Astrocyte of the hippocampus (primary cell): ENCODE results near the gene TMEM238L.

ENCODE experiments used
- DNase-seq: peaks from one replicate; pipeline ENCODE4 v3.0.0; 2011; ENCODE audit warnings: low read depth, low spot score

Gene TMEM238L

GRCh38 chr17:10804546-10804945, 647 bp upstream of the TMEM238L start:
- no peak for DNase-seq

DNA sequence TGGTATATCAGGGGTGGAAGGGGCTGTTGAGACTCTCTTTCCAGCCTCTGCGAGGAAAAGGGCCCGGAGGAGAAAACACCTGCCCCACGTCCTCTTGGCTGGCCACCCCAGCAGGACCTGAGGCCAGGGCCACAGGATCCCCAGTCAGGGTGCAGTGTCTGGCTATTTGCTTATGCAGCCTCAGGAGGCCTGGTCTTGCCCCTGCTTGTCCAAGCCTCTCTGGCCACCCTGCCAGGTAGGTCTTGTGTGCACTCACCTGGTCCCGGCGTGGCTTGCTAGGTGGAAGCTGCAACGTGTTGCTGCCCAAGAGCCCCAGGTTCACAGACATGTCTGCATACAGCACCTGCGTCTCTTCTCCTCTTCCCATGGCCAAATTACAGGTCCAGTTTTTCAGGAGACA, 549 bp downstream of the TMEM238L start:
- no peak for DNase-seq

DNA sequence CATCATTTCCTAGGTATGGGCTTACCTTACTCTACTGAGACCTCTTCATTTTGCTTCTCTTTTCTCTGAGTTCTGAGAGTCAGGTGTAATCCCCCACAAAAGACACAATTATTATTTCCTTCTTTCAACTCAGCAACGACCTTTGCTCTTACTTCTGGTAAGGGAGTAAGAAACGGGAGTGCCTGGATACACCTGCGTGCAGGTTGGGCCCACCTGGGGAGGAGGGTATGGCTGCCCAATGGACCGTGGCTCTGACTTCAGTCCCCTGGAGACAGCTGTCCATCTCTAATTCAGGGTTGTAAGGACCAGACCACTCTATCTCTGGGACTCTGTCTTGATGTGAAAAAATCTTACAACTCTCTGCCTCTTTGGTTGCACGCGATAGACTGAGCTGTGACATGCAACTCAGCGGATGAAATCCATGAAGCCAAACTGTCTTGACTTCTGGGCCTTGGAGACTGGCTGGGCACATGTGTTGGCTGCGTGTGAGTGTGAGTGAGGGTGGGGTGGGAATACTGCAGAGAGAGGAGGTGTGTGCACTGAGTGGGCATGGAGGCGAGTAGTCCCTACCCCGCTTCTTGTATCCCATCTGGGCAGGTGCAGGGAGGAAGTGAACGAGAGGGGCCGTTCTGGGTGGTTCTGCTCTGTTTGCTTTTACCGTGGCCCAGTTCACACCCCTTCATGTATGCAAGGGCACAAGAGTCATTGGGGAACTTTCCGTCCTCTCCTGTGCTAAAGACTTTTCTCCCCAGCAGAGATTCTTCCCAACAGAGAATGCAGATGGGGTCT, 1.2 kb downstream of the TMEM238L start:
- no peak for DNase-seq

GRCh38 chr17:10799407-10799806, 4.5 kb downstream of the TMEM238L start:
- DNase-seq = no peak

- DNase-seq = no peak
Observed at GRCh38 chr17:10798910-10799309, 5.0 kb downstream of the TMEM238L start.

DNA sequence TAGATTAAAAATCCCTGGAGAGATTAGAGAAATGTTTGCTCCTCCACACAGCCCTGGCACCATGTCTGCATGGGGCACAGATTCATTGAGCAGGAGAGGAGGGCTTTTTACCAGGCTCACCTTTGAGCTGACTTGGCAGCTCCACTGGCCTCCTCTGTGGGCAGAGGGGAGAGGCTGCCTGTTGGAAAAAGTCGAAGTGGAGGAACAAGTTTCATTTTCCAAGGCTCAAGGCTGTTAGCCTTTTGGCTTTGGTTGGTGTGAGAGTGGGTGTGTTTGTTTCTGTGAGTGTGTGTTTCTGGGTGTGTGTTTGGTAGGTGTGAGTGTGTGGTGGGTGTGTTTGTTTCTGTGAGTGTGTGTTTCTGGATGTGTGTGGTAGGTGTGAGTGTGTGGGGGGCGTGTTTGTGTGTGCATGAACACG, 5.6 kb downstream of the TMEM238L start:
- DNase-seq = peak; percentile 25

DNA sequence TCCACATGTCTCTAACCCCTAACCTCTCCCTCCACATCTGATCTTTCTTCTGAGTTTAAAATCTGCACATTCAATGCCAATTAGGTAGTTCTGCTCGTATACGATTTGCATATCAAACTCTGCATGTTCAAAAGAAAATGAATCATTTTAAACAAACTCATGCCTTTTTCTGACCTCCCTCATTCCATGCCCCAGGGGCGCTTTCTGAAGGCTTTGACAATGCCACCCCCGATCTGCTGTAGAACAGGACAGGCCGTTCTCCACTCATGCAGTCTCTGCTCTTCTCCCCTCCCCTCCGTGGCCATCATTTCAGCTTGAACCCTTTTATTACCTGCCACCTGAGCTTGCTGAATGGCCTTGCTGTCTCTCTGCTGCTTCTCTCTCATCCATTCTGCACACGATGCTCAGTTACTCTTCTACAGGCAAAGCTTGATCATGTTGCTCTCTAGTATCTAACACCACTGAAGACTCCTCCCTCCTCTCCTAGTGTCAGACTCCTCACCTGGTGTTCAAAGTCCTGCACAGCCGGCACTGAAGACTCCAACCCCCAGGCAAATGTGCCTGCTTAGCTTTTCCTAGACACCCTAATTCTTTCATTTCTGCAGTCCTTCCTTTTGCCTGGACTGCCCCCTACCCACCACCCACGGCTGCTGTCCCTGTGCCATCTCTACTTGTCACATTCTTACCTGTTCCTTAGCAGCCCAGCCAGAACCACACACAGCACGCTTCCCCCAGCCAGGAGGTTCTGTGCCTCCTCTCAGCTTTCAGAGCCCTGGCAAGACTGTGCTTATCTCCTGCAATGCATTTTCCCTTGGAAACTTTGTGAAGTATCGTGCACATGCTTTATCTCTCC, 6.2 kb downstream of the TMEM238L start:
- peak; percentile 11 for DNase-seq

DNA sequence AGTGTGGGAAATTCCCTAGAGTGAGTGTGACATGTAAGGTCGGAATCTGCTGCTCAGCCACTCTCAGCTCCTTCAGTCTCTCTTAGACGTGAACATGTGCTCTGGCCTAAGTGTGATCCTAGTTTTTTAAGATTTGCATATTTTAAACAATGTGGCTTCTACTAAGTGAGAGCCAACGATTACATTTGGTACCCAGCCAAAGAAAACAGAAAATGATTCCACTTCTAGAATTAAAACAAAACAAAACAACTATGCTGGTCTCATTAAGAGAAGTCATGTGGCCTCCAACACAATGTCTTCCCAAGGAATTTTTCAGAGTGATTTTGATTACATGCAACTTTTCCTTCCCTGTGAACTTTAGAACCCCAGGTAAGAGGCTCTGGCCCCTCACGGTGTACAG, 10.1 kb downstream of the TMEM238L start:
- DNase-seq = peak; percentile 34

DNA sequence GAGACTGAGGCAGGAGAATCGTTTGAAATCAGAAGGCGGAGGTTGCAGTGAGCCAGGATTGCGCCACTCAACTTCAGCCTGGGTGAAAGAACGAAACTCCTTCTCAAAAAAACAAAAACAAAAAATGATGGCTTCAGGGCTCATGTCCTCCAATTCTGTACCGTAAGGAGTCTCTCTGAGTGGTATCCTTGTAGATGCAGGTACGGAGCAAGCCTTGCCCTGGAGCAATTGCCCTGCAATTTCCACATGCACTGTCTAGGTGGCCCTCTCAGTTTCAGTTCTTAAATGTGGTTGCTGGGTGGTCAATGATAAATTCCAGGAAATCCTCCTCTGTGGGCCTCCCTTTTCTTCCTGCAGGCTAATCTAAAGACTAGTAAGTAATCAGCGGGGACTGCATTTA, 10.6 kb downstream of the TMEM238L start:
- DNase-seq = no peak

DNA sequence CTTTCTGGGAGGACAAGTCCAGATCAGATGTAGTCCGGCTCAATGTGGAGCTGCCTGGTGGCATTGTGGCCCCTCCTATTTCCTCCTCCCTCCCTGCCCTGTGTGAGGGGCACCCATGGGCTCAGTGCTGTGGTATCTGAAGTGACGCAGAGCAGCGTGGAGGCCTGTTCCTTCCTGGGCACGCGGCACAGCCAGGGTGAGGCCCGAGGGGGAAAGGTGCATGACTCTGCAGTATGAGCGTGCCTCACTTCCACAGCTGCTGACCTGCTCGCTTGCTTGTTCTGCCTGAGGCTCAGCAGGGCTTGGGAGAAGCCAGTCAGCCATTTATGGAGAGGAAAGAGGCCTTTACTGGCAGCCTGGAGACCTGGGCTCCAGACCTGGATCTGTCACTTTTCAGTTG, 11.7 kb downstream of the TMEM238L start:
- no peak for DNase-seq

DNA sequence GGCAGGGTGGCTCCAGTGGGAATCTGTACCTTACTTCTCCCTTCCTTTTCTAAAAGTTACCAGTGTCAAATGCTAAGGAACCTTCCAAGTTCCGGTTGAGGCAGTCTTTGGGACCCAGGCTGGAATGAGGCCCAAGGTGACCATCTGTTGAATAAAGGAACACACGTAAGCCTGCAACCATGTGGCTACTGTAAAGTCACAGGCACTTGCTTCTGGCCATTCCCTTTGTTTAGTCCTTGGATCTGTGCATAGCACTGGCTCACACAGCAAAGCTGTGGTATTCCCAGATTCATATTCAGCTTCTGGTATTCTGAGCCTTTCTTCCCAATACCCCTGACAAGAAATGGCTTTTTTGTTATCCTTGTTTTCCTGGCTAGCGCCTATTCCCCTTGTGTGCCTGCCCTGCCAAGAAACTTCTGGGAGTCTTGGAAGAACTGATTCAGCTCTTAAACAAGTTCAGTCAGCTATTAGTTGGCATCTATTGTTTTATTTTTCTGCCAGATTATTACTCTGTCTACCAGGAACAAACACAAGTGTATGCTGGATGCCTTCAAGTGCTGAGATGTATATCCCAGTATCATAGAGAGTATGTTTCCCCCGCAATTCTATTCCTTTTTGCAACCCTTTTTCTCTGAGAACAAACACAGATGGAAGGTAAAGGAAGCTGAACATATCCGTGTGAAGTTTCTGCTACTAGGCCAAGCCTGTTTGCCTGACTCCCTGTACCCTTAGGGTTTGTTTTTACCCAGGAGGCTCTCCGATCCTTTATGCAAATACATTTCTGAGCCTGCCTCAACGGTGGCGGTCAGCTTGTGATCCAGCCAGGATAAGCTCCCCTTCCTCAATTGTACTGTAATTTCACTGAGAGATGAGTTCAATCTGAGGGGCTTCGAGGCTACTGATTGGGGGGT, 13.2 kb downstream of the TMEM238L start:
- DNase-seq = peak; percentile 79

DNA sequence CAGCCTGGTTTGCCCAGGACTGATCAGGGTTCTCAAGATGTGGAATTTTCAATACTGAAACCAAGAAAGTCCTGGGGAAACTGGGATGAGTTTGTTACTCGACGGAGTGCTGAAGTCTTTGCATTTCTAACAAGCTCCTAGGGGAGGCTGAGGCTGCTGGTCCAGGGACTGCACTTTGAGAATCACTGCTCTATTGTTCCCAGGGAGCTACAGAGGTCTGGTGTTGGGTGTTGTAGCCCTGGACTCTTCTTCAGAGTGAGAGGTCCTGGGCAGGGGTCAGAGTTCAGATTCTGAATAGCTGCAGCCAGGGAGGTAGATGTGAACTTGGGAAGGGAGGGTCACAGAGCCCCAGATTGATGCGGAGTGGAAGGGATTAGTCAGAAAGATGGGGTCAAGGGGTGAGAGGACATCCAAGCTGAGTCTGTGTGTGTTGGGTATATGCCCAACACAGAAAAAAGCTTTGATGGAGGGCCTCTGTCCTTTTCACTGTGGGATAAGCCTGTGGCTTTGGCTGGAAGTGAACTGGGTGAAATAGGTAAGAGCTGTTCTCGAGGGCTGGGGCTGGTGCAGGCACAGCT, 14.1 kb downstream of the TMEM238L start:
- peak; percentile 27 for DNase-seq

DNA sequence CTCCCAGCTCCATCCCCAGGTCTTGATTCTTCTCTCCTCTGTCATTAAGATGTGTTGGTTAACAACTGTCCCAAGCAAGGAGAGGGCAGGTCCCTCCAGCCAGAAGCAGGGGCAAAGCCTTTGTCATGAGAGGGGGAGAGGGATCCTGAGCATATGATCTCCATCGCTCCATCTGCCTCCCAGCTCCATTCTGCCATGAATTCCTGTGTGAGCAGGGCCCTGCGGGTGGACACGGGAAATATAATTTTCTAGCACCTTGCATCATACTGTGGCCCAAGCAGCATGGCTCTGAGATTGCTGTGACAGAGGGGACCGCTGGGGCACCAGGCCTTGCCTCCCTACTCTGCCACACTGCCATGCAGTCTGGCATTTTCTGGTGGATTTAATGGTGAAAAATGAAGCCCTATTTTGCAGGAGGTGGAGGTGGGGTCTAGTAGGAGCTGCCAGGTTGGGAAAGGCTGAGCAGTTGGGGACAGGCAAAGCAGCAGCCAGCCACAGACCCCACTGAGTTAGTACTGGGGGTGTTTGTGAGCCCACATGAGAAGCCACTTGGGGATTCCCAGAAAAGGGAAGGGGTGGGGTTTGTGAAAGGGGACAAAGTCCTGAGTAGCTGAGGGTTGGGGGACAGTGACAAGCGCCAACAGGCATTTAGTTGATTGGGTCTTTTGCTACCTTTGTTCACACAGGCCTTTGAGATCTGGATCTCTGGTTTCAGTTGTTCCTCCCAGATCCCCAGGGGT, 16.4 kb downstream of the TMEM238L start:
- no peak for DNase-seq

DNA sequence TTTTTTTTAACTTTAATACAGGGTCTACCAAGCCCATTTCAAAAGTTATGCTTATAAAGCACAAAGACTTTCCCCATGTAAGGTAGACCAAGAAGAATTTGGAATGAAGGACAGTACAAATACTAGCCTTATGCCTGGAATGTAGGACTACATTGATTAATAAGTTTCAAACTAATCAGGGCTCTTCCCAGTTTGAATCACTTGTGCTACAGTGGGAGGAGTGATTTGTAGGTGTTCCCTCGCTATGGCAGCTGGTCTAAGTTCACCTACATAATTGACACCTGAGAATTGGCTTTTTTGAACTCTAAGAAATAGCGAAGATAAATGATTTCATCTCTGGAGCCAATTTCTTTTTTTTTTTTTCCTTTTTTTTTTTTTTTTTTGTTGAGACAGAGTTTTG, 18.6 kb downstream of the TMEM238L start:
- DNase-seq = no peak

- DNase-seq = no peak
Observed at GRCh38 chr17:10779609-10780008, 24.3 kb downstream of the TMEM238L start.

DNA sequence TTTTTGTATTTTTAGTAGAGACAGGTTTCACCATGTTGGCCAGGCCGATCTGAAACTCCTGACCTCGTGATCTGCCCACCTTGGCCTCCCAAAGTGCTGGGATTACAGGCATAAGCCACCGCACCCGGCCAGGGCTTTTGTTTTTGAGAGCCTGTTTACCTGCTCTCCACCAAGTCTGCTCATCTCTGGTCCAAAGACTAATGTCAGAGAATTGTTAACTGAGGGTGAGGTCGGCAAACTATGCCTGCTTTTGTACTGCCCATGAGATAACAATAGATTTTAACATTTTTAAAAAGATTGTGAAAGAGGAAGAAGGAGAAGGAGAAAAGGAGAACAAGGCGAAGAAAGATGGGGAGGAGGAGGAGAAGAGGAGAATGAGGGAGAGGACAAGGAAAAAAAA, 26.0 kb downstream of the TMEM238L start:
- DNase-seq = no peak

DNA sequence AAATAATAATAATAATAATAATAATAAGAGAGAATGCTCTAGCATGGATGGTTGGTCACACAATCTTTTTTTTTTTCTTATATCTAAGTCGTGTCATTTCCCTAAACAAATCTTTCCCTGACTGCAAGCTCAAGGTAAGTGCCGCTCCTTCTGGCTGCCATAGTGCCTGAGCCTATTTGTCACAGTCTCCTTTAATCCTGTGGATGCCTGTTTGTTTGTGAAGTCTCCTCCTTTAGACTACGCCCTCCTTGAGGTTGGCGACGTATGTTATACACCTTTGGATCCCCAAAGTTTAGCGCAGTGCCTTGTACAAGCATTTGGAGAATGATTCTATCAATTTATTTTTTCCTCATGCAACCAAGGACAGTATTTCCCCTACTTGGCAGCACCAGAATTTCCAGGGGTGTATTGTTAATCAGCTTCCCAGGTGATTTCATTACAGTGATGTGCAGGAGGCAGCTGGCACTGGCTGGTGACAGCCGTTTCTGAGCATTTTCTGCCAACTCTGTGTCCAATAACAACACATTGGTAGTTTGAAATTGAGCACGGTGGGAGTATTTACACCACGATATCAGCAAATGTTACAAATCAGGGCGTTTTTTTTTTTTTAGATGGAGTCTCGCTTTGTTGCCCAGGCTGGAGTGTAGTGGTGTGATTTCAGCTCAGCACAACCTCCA, 26.6 kb downstream of the TMEM238L start:
- DNase-seq = no peak

DNA sequence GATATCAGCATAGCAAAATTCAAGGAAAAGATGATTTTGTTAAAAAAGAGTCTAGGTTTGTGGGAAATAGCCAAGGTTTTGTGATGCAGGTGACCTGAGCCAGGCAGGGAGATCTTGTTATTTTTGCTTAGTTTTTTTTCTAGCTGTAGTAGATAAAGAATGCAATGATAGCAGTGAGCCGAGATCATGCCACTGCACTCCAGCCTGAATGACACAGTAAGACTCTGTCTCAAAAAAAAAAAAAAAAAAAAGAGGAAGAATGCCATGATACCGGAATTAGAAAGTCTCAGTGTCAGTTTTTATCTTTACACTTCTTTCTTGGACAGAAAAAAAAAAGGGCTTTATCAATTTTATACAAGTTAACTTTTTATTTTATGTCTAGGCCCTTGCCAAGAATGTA, 27.5 kb downstream of the TMEM238L start:
- no peak for DNase-seq

DNA sequence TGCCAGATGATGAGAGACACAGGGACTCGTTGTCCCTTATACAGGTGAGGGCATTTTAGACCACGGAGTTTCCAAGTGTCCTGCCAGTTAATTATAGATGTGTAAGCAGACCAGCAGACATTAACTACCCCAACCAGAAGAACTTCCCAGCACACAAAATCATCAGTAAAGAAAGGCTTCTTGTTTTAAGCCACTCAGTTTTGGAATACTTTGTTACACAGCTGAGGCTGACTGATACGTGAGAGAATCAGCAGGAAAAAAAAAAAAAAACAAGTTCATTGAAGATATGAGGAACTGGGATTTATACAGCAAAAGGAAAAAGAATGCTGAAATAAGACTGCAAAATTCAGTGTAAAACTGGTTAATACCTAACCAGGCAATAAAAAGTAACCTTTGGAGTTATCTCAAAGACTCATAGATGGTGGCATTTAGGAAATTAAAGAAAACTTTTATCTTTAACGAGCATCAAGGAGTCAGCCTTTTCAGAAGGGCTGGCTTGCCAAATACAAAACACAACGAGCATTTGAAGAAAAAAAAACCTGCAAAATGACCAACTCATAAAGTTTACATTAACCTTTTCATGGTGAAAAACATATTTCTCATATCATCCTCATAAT, 28.1 kb downstream of the TMEM238L start:
- no peak for DNase-seq

DNA sequence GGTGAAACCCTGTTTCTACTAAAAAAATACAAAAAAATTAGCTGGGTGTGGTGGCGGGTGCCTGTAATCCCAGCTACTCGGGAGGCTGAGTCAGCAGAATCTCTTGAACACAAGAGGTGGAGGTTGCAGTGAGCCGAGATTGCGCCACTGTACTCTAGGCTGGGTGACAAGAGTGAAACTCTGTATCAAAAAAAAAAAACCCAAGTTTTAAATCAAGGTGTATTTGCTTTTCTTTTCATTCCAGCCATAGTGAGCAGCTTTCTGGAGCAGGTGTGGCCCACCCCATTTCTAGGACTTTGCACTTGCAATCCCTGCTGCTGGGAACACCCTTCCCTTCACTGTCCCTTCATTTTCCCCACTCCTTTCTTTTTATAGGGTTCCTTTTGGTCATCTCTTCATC, 28.8 kb downstream of the TMEM238L start:
- DNase-seq = no peak
